Vagina (tissue), 2 donors: ENCODE results near the gene LKAAEAR1. TPM values are rescaled to one million over a fixed set of nuclear protein-coding genes. Genes with fewer than 3 reads are reported as not detected.

Experiments
- DNase-seq, 2 donors: peaks; one replicate each; pipeline ENCODE4 v3.0.0-alpha.2; 2017; ENCODE audit errors: extremely low spot score in 2 of 2
- H3K27ac ChIP-seq: fragments of 200-600 bp; sonication (generic); one replicate; pipeline ENCODE4 v1.5.1; 2019
- H3K27me3 ChIP-seq: fragments of 200-600 bp; sonication (generic); one replicate; pipeline ENCODE4 v1.5.1; 2019
- H3K36me3 ChIP-seq, 2 donors: fragments of 200-600 bp; sonication (generic); one replicate each; pipeline ENCODE4 v1.5.1; 2017 to 2019
- H3K4me1 ChIP-seq: fragments of 200-600 bp; sonication (generic); one replicate; pipeline ENCODE4 v1.5.1; 2019
- H3K4me3 ChIP-seq, 2 donors: fragments of 200-600 bp; sonication (generic); 1 replicate in 1 of 2; 2 replicates in 1 of 2; pipeline ENCODE4 v1.5.1; 2016 to 2019
- H3K9me3 ChIP-seq: fragments of 200-600 bp; sonication (generic); one replicate; pipeline ENCODE4 v1.5.1; 2019
- CTCF ChIP-seq, 3 experiments: fragments of 450-650 bp in 2 of 3; fragments of 200-600 bp in 1 of 3; sonication (generic) in 1 of 3; IDR thresholded peaks; one replicate each; pipeline ENCODE4 v1.5.1; 2017 to 2019; ENCODE audit warnings: antibody characterized with exemption in 3 of 3, mild to moderate bottlenecking in 2 of 3, moderate library complexity in 2 of 3
- POLR2A ChIP-seq, 2 donors: fragments of 450-650 bp; IDR thresholded peaks; one replicate each; pipeline ENCODE4 v1.6.1; 2017; ENCODE audit warnings: antibody characterized with exemption in 2 of 2, mild to moderate bottlenecking in 2 of 2, moderate library complexity in 2 of 2
- POLR2AphosphoS5 ChIP-seq, 2 donors: sonication (generic); formaldehyde crosslinking; IDR thresholded peaks; one replicate each; pipeline ENCODE4 v1.9.0; 2017; ENCODE audit warnings: antibody characterized with exemption in 2 of 2, mild to moderate bottlenecking in 2 of 2, low read depth in 1 of 2; ENCODE audit not compliant: insufficient read depth in 1 of 2
- intact Hi-C: fragments of 100-400 bp; cut with DNase I; formaldehyde crosslinking; loops from one replicate; pipeline ENCODE4 v1.15.1; 2023
- total RNA-seq: library from RNA; depleted of rRNA; stranded (reverse); fragments of >200 nt; gene quantifications from one replicate; pipeline ENCODE4 v1.2.3, GENCODE V29; 2016

LKAAEAR1 gene
- total RNA-seq, 1 donor from 2014 or later, result not detected

- intact Hi-C loops, result no loop called here
- no peak for DNase-seq
- Histone ChIP-seq H3K9me3 (no peaks in the 10 kb centered on the region), H3K27ac (no peak overlapping the region), H3K4me3 (peak overlapping the region; percentile 28 to 42), H3K27me3 (peaks cover 8% of the 10 kb centered on the region), H3K4me1 (peaks cover 20% of the 10 kb centered on the region), H3K36me3 (no peaks in the 10 kb centered on the region)
- no peak for TF ChIP-seq CTCF (IDR thresholded peaks at IDR 0.05)
Observed at GRCh38 chr20:64049878-64050260, 34.3 kb downstream of the LKAAEAR1 start.

GRCh38 chr20:64049060-64049877, 34.9 kb downstream of the LKAAEAR1 start, which contains the start of gene SOX18:
TSS of gene SOX18 (minus strand) at chr20:64049639. CDS start at chr20:64049516, 123 bp downstream.
- TF ChIP-seq POLR2AphosphoS5 (IDR thresholded peaks at IDR 0.05; ENCODE audit: insufficient read depth in 1 of 2, low read depth in 1 of 2), result no peak
- TF ChIP-seq CTCF (IDR thresholded peaks at IDR 0.05), result no peak
- no peak for TF ChIP-seq POLR2A (IDR thresholded peaks at IDR 0.05)
- H3K4me1 ChIP-seq, result peaks cover 20% of the 10 kb centered on the region

GRCh38 chr20:64048402-64049044, 35.7 kb downstream of the LKAAEAR1 start:
- Histone ChIP-seq H3K27me3 (peaks cover 8% of the 10 kb centered on the region), H3K4me3 (peak overlapping the region; percentile 39 to 42), H3K27ac (no peak overlapping the region), H3K36me3 (no peaks in the 10 kb centered on the region), H3K9me3 (no peaks in the 10 kb centered on the region), H3K4me1 (peaks cover 18% of the 10 kb centered on the region)
- no peak for DNase-seq
- TF ChIP-seq CTCF (IDR thresholded peaks at IDR 0.05) (no peak), POLR2A (IDR thresholded peaks at IDR 0.05) (no peak), POLR2AphosphoS5 (IDR thresholded peaks at IDR 0.05; ENCODE audit: insufficient read depth in 1 of 2, low read depth in 1 of 2) (no peak)
- intact Hi-C loops, result no loop called here

More at GRCh38 chr20:64049060-64049877, 34.9 kb downstream of the LKAAEAR1 start, which contains the start of gene SOX18:
- no peaks in the 10 kb centered on the region for H3K36me3 ChIP-seq
- H3K4me3 ChIP-seq, result peak within 1 kb of the TSS; percentile 39 to 42
- peaks cover 8% of the 10 kb centered on the region for H3K27me3 ChIP-seq
- intact Hi-C loops, result no loop called here
- no peak for DNase-seq
- H3K27ac ChIP-seq, result no peak within 1 kb of the TSS
- H3K9me3 ChIP-seq, result no peaks in the 10 kb centered on the region

GRCh38 chr20:64047968-64048401, 36.2 kb downstream of the LKAAEAR1 start:
- no peak overlapping the region for H3K27ac ChIP-seq
- no peaks in the 10 kb centered on the region for H3K36me3 ChIP-seq
- TF ChIP-seq POLR2A (IDR thresholded peaks at IDR 0.05), result no peak
- TF ChIP-seq CTCF (IDR thresholded peaks at IDR 0.05), result no peak
- no peak for TF ChIP-seq POLR2AphosphoS5 (IDR thresholded peaks at IDR 0.05; ENCODE audit: insufficient read depth in 1 of 2, low read depth in 1 of 2)
- no peaks in the 10 kb centered on the region for H3K9me3 ChIP-seq
- H3K27me3 ChIP-seq, result peaks cover 8% of the 10 kb centered on the region
- intact Hi-C loops, result no loop called here
- no peak for DNase-seq
- peak overlapping the region; percentile 39 to 42 for H3K4me3 ChIP-seq
- H3K4me1 ChIP-seq, result peaks cover 12% of the 10 kb centered on the region

- H3K4me3 ChIP-seq, result peak overlapping the region; percentile 16 to 39
- no peak for DNase-seq
- H3K36me3 ChIP-seq, result no peaks in the 10 kb centered on the region
- no peaks in the 10 kb centered on the region for H3K9me3 ChIP-seq
- H3K27me3 ChIP-seq, result peaks cover 8% of the 10 kb centered on the region
- TF ChIP-seq POLR2A (IDR thresholded peaks at IDR 0.05), result no peak
- no peak for TF ChIP-seq CTCF (IDR thresholded peaks at IDR 0.05)
- no peak for TF ChIP-seq POLR2AphosphoS5 (IDR thresholded peaks at IDR 0.05; ENCODE audit: insufficient read depth in 1 of 2, low read depth in 1 of 2)
- H3K27ac ChIP-seq, result no peak overlapping the region
- peaks cover 16% of the 10 kb centered on the region for H3K4me1 ChIP-seq
- intact Hi-C loops, result no loop called here
Observed at GRCh38 chr20:64047046-64047389, 37.2 kb downstream of the LKAAEAR1 start.
